ENCODE data around the gene CDH7.

Gene CDH7

DNA sequence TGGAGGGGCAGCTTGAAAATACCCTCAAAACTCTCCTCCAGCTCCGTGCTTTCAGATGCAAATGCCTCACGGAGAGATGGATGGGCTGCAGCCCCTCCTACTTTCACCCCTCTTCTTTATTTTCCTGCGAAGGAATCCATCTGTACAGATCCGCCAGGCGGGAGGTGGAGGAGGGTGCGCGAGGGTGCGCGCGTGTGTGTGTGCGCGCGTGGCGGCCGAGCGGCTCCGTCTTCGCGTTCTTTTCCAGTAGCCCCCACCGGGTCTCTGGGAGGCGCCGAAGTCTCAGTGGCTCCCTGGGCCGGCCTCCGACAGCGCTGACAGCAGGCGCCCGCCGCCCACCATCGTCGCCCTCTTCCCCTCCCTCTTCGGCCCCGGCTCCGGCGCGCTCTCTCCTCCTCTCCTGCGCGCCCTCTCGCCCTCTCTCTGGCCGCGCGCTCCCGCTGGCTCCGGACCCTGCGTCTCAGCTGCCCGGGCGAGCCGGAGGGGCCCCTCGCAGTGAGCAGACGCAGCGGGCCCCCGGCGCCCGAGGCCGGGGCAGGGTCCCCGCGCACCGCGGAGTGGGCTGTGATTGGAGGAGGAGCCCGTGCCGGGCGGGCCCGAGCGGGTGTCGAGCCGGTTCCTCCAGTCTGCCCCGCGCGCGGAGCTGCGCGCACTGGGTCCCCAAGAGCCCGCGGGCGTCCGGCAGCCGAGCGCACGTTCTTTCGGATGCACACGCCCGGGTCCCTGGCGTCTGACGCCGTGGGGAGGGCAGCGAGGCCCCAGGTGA is at the start of gene CDH7:
CDH7 (plus strand) TSS at position 624 of the 766 bp plus-strand sequence. CDS start 11,831 bp downstream, outside the sequence.
- in situ Hi-C loops (cut with HindIII; ENCODE audit: low sequenced_read_pairs) = no loop called here

DNA sequence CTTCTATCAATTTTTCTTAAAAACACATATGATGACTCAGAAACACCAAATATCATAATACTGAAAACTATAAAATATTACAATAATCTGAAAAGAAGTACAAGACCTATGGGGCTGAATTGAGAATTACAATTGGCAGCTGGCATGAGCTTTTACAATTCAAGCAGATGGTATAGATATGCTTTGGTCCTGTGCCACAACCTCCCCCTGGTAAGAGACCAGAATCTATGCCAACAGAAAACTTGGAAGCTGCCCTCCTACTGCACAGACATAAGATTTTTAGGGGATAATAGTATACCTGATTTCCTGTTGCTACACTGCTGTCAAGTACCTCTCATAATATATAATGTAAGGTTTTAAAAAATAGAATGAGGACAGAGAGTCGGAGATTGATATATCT is 46.8 kb upstream of the CDH7 start:
- in situ Hi-C loops (cut with HindIII; ENCODE audit: low sequenced_read_pairs) = loop anchor here (5.0 kb wide), 1 partner anchor 37 kb away; no protein-coding TSS in a partner anchor

GRCh38 chr18:65706646-65707045 is 44.2 kb upstream of the CDH7 start:
- in situ Hi-C loops (cut with HindIII; ENCODE audit: low sequenced_read_pairs) = no loop called here

DNA sequence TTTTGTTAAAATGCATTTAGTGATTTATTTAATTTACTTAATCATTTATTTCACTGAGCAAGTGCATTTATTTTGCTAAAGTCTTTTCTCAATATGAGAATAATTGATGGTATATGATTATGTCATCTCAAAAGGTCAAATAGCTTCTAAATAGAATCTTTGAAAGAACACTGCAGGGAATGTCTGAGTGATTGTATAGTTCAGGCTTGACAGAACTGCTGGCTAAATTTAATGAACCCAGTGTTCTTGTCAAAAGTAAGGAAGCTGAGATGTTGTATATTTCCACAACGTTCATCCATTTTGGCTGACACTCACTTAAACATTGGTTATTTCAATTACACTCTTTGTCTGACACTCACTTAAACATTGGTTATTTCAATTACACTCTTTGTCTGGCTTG is 39.3 kb upstream of the CDH7 start:
- in situ Hi-C loops (cut with HindIII; ENCODE audit: low sequenced_read_pairs) = no loop called here

- in situ Hi-C loops (cut with HindIII; ENCODE audit: low sequenced_read_pairs) = no loop called here
Observed at GRCh38 chr18:65721619-65722018, 29.2 kb upstream of the CDH7 start.

DNA sequence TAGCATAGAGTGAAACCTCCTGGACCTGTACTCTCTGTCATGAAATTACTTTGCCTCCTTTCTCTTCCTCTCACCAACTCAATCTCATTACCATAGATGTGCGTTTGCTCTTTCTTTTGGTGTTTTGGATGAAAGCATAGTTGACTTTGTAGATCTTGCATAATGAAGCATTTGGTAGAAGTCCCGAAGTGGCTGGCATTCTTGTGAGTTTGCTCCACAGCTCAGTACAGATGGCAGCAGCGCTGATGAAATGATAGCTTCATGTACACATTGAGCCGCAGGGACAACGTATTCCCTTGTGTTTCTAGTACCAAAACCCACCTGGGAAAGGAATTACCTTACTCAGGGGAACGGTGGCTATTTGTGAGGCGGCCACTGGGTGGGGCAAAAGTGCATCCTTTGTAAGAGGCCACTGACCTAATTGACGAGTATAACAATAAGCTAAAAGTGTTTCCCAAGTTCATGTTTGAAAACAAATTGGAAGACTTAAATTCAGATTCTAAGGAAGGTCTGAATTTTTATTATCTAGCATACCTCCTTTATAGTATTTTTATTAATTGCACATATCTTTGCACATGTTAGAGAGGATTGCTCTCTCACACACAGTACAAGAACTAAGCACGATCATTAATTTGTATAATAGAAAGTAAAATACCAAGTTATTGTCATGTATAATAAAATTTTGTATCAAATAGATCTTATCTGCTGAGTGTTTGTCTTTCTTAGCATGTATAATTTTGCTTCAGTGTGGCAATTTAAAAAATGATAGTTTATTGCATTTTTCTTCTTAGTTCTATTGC is 25.4 kb upstream of the CDH7 start:
- in situ Hi-C loops (cut with HindIII; ENCODE audit: low sequenced_read_pairs) = no loop called here

- in situ Hi-C loops (cut with HindIII; ENCODE audit: low sequenced_read_pairs) = no loop called here
Observed at GRCh38 chr18:65735155-65735554, 15.7 kb upstream of the CDH7 start.

DNA sequence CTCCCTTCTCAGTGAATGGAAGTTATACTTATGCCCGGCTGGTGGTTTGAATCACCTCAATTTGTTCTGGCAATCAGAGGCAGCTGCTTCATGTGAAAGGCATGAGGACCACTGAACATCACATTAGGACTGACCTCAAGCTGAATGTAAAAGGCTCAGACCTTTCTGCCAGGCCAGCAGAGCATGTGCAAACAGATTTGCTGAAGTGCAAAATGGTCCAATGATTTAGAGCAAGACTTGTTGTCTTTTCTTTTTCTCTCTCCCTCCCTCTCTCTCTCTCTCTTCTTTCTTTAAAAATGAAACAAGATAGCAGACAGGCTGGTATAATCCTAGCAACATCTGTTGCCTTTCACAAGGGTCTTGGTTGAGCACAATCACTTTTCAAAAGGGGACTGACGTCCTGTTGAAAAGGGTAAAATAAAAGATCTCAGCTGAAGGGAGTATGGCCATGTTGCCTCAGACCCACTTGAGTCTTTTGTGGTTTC is 13.3 kb upstream of the CDH7 start:
- in situ Hi-C loops (cut with HindIII; ENCODE audit: low sequenced_read_pairs) = no loop called here

DNA sequence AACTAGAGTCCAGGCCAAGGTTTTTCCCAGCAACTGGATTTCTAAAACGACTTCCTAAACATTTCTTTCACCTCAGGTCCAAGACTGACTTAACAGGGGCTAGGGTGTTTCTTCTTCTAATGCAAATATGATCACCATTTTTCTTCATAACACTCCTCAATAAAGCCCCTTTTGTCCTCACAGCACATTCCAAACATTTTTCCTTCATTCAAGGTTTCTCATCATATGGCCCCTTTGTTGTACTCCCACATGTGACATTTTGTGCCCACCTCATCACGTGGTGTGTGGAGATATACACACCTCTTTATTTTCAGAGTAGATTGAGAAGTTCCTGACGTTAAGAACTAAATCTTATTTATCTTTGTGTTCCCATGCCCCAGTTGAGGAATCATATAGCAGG is 3.9 kb upstream of the CDH7 start:
- in situ Hi-C loops (cut with HindIII; ENCODE audit: low sequenced_read_pairs) = no loop called here

- in situ Hi-C loops (cut with HindIII; ENCODE audit: low sequenced_read_pairs) = no loop called here
Observed at GRCh38 chr18:65748321-65748720, 2.5 kb upstream of the CDH7 start.

DNA sequence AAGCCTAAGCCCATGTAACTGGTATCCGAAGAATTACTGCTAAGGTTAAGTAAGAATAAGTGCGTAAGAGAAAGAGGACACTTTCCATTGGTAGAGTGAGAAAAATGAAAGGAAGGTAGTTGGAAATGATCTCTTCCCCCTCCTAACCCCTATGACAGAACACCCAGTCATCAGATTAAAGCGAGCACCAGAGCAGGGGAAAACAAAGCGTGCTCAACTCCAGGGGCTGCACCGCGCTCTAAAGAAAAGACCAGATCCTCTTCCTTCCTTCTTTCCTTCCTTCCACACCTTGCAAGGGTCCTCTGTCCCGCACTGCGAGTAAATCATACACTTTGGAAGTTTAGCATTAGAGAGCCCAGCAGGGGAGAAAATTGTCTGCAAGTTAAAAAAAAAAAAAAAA is 971 bp upstream of the CDH7 start:
- in situ Hi-C loops (cut with HindIII; ENCODE audit: low sequenced_read_pairs) = no loop called here

- in situ Hi-C loops (cut with HindIII; ENCODE audit: low sequenced_read_pairs) = no loop called here
Observed at GRCh38 chr18:65751155-65752085, 608 bp downstream of the CDH7 start.

GRCh38 chr18:65752625-65753325 is 2.0 kb downstream of the CDH7 start:
- in situ Hi-C loops (cut with HindIII; ENCODE audit: low sequenced_read_pairs) = no loop called here

DNA sequence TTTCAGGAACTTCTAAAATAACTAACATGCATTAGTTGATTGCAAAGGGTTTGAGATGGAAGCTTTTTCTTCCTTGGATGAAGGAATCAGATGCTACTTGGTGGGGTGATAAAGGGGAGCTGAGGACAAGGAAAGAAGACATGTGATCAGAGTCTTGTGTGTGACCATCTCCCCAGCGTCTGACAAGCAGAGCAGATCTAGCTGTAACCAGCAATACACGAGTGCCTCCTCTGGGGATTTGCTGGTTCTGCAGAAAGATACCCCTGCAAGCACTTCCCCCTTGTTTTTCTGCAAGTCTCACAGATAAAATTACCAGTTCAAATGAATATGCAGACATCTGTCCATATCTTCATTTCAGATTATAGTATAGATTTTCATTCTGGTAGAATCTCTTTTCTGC is 2.7 kb downstream of the CDH7 start:
- in situ Hi-C loops (cut with HindIII; ENCODE audit: low sequenced_read_pairs) = no loop called here

GRCh38 chr18:65754121-65754520 is 3.3 kb downstream of the CDH7 start:
- in situ Hi-C loops (cut with HindIII; ENCODE audit: low sequenced_read_pairs) = no loop called here

GRCh38 chr18:65755616-65756015 is 4.8 kb downstream of the CDH7 start:
- in situ Hi-C loops (cut with HindIII; ENCODE audit: low sequenced_read_pairs) = no loop called here

DNA sequence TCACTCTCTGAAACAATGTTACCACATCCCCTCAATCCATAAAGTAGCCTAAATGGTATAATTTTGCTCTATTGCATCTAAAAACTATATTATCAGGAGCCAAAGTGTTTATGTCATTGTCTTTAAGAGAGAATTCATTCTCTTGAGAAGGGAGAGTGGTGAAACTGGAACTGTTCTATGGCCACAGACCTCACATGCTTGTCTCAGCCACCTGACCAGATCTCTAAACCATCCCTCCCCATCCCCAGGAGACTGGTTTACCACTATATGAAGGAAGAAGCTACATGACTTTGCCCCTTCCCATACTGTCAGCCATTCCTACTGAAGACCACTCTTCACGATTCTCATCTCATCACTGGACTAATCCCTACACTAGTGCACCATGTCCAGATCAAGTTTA is 9.6 kb downstream of the CDH7 start:
- in situ Hi-C loops (cut with HindIII; ENCODE audit: low sequenced_read_pairs) = no loop called here

DNA sequence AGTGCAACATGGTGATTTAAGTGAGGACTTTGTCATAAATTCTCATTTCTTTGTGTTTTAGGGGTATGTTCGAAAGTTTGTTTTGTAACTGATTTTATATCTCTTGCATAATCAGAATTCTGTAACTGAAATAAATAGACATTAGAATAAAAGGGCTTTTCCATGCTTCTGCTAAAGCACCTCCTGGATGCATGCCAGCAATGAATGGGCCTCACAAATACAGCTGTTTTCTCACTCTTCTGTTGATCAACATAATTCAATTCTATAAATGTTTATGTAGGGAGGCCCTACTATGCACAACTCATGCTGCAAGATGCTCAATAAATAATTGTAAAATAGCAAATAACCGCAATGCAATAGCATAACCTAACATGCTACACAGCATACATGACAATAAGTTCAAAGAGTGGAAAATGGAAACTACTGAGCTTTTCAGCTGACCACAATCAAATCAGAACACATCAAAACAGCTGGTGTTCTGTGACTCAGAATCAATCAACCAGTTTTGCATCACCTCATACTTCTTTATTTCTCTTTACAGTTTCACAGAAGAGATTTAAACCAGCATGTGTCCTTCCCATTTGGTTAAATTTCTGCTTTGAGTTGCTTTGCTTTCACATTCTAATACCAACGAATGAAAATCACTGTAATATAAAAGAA is 11.0 kb downstream of the CDH7 start:
- in situ Hi-C loops (cut with HindIII; ENCODE audit: low sequenced_read_pairs) = no loop called here

- in situ Hi-C loops (cut with HindIII; ENCODE audit: low sequenced_read_pairs) = no loop called here
Observed at GRCh38 chr18:65762556-65762955, 11.7 kb downstream of the CDH7 start.

DNA sequence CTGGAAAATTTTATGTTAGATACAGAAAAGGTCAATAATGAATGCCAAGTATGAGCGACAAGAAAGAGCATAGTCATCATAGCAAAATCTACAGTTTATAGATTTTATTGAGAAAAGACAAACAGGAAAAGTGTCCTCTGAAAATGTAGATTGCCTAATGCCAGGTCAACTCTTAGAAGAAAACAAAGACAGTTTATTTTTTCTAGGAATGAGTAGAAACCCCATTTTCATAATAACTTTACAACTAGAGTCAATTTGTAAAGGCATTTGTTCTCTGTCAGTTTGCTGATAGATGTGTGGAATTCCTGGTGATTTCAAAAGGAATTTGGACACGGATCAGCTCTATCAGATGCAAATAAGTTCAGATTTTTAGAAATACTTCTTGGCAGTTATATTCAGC is 16.6 kb downstream of the CDH7 start:
- in situ Hi-C loops (cut with HindIII; ENCODE audit: low sequenced_read_pairs) = no loop called here

Data from endothelial cell of hepatic sinusoid (primary cell).